HepG2 (cell line): ENCODE measurements around the gene CMPK1. TPM values are rescaled to one million over a fixed set of nuclear protein-coding genes. Genes with fewer than 3 reads are reported as not detected.

ENCODE experiments used
- ATM ChIP-seq: fragments of 450-650 bp; IDR thresholded peaks from 2 replicates; pipeline ENCODE4 v1.7.1; 2017; ENCODE audit warnings: mild to moderate bottlenecking, borderline replicate concordance
- ERF ChIP-seq: IDR thresholded peaks from 2 replicates; pipeline ENCODE4 v1.6.1; 2018; ENCODE audit warnings: missing biosample characterization, missing genetic modification reagents
- EZH2 ChIP-seq: conservative IDR thresholded peaks from 2 replicates; pipeline ENCODE4 v1.6.1; 2012; ENCODE audit warnings: mild to moderate bottlenecking, low read depth, low read length, moderate library complexity
- GLMP ChIP-seq: sonication (generic); formaldehyde crosslinking; IDR thresholded peaks from 2 replicates; pipeline ENCODE4 v1.9.0; 2021; ENCODE audit warnings: missing genetic modification reagents, mild to moderate bottlenecking, borderline replicate concordance
- HDAC2 ChIP-seq: sonication (generic); formaldehyde crosslinking; IDR thresholded peaks from 2 replicates; pipeline ENCODE4 v1.4.0; 2020; ENCODE audit warnings: missing genetic modification reagents
- HOXA7 ChIP-seq: sonication (generic); formaldehyde crosslinking; IDR thresholded peaks from 2 replicates; pipeline ENCODE4 v1.8.1; 2022; ENCODE audit warnings: mild to moderate bottlenecking, missing genetic modification reagents, moderate library complexity
- KAT2B ChIP-seq: fragments of 150-350 bp; IDR thresholded peaks from 2 replicates; pipeline ENCODE4 v1.6.1; 2014; ENCODE audit warnings: low read depth, low read length, borderline replicate concordance
- KAT7 ChIP-seq: IDR thresholded peaks from 2 replicates; pipeline ENCODE4 v1.6.1; 2018; ENCODE audit warnings: borderline replicate concordance, missing compliant biosample characterization
- MIER2 ChIP-seq: IDR thresholded peaks from 2 replicates; pipeline ENCODE4 v1.6.1; 2016; ENCODE audit warnings: missing biosample characterization, missing genetic modification reagents
- MLLT10 ChIP-seq: sonication (generic); formaldehyde crosslinking; IDR thresholded peaks from 2 replicates; pipeline ENCODE4 v1.4.0; 2020; ENCODE audit warnings: missing genetic modification reagents
- NAIF1 ChIP-seq: sonication (generic); formaldehyde crosslinking; IDR thresholded peaks from 2 replicates; pipeline ENCODE4 v1.5.0; 2020; ENCODE audit warnings: mild to moderate bottlenecking, missing genetic modification reagents, borderline replicate concordance
- PAF1 ChIP-seq: IDR thresholded peaks from 2 replicates; pipeline ENCODE4 v1.6.1; 2016; ENCODE audit warnings: missing genetic modification reagents, missing compliant biosample characterization
- RARA ChIP-seq: IDR thresholded peaks from 2 replicates; pipeline ENCODE4 v1.6.1; 2016; ENCODE audit warnings: missing genetic modification reagents, missing compliant biosample characterization
- SALL1 ChIP-seq: sonication (generic); formaldehyde crosslinking; IDR thresholded peaks from 2 replicates; pipeline ENCODE4 v1.8.0; 2022; ENCODE audit warnings: mild to moderate bottlenecking, missing genetic modification reagents
- TCF7 ChIP-seq: sonication (generic); IDR thresholded peaks from 2 replicates; pipeline ENCODE4 v1.6.1; 2016; ENCODE audit warnings: antibody characterized with exemption, low read depth
- TGIF2 ChIP-seq: IDR thresholded peaks from 2 replicates; pipeline ENCODE4 v1.6.1; 2016; ENCODE audit warnings: control low read depth, missing compliant biosample characterization
- THYN1 ChIP-seq: sonication (generic); formaldehyde crosslinking; IDR thresholded peaks from 2 replicates; pipeline ENCODE4 v1.8.1; 2023; ENCODE audit warnings: low read depth, mild to moderate bottlenecking, moderate library complexity, missing genetic modification reagents, borderline replicate concordance
- ZIK1 ChIP-seq: sonication (generic); formaldehyde crosslinking; IDR thresholded peaks from 2 replicates; pipeline ENCODE4 v1.5.0; 2020; ENCODE audit warnings: mild to moderate bottlenecking, low read depth, missing genetic modification reagents, borderline replicate concordance
- ZKSCAN5 ChIP-seq: sonication (generic); formaldehyde crosslinking; IDR thresholded peaks from 2 replicates; pipeline ENCODE4 v1.5.1; 2020; ENCODE audit warnings: mild to moderate bottlenecking, missing genetic modification reagents
- ZNF138 ChIP-seq: sonication (generic); formaldehyde crosslinking; IDR thresholded peaks from 2 replicates; pipeline ENCODE4 v1.5.0; 2020; ENCODE audit warnings: mild to moderate bottlenecking, low read depth, missing genetic modification reagents
- ZNF143 ChIP-seq: sonication (generic); formaldehyde crosslinking; IDR thresholded peaks from 2 replicates; pipeline ENCODE4 v1.4.0; 2020; ENCODE audit warnings: missing genetic modification reagents
- ZNF354B ChIP-seq: sonication (generic); formaldehyde crosslinking; IDR thresholded peaks from 2 replicates; pipeline ENCODE4 v1.8.0; 2022; ENCODE audit warnings: mild to moderate bottlenecking, missing genetic modification reagents
- polyA plus RNA-seq, 8 experiments: library from polyadenylated mRNA; depleted of rRNA in 3 of 8; stranded (reverse) in 7 of 8; unstranded in 1 of 8; fragments of >200 nt; fragmentation: Illumina TruSeq in 4 of 8; extraction: Trizol in 4 of 8; gene quantifications; 2 replicates each; pipeline versions ENCODE4 v1.2.1 to v1.2.3, GENCODE V29; 2011 to 2016; ENCODE audit warnings: low read depth in 4 of 8, missing spikeins in 1 of 8, mixed read lengths in 1 of 8; ENCODE audit not compliant: insufficient read depth in 1 of 8
- total RNA-seq, 5 experiments: library from RNA; depleted of rRNA; stranded (reverse); fragments of >200 nt; fragmentation: Illumina TruSeq; extraction: Trizol; gene quantifications; 2 replicates each; pipeline ENCODE4 v1.2.3, GENCODE V29; 2016; ENCODE audit warnings: low read depth in 1 of 5
- TF ChIP-seq, protein P1 (sequence below): sonication (generic); formaldehyde crosslinking; IDR thresholded peaks from 2 replicates; pipeline ENCODE4 v1.4.0; 2020; ENCODE audit warnings: missing genetic modification reagents, borderline replicate concordance
- TF ChIP-seq, protein P2 (sequence below): fragments of 450-650 bp; IDR thresholded peaks from 2 replicates; pipeline ENCODE4 v1.6.1; 2017; ENCODE audit warnings: mild to moderate bottlenecking

The CMPK1 gene
- total and polyA plus RNA-seq, 2 of the 13 experiments (the other 11 are each of a cell fraction or from before 2014, with no cell fraction given): 38.3 to 92.0 TPM

DNA sequence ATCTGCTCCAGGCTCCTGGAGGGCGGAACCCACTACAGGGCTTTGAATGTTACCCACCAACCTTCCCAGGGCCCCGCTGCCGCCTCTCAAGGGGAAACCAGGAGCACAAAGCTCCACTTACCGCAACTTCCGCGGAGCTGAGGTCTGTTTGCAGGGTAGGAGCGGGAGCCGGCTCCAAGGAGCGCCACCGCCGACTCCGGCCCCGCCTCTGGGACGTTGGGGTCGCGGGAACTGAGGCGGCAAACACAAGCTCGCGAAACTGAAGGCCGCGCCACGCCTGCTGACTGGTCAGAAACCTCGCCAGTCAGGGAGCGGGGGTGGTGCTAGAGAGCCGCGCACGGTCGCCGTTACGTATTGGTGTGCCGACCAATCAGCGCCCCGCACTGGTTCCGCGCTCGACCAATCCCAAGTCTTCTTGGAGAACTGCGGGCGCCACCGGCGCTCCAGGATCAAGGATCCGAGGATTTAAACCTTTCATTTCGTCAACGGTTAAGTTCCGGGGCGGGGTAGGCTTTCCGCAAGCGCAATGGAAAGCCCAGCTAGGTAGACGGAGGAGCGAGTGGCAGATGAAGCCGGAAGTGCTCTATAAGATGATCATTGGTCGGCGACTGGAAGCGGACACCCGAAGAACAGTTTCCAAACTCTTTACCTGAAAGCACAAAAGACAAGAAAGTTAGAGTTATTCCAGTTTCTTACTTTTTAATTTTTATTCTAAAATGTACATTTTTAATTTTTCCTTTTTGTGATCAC is 19.5 kb upstream of the CMPK1 start, which contains the start of gene STIL (continued):
- TF ChIP-seq, protein P1, sequence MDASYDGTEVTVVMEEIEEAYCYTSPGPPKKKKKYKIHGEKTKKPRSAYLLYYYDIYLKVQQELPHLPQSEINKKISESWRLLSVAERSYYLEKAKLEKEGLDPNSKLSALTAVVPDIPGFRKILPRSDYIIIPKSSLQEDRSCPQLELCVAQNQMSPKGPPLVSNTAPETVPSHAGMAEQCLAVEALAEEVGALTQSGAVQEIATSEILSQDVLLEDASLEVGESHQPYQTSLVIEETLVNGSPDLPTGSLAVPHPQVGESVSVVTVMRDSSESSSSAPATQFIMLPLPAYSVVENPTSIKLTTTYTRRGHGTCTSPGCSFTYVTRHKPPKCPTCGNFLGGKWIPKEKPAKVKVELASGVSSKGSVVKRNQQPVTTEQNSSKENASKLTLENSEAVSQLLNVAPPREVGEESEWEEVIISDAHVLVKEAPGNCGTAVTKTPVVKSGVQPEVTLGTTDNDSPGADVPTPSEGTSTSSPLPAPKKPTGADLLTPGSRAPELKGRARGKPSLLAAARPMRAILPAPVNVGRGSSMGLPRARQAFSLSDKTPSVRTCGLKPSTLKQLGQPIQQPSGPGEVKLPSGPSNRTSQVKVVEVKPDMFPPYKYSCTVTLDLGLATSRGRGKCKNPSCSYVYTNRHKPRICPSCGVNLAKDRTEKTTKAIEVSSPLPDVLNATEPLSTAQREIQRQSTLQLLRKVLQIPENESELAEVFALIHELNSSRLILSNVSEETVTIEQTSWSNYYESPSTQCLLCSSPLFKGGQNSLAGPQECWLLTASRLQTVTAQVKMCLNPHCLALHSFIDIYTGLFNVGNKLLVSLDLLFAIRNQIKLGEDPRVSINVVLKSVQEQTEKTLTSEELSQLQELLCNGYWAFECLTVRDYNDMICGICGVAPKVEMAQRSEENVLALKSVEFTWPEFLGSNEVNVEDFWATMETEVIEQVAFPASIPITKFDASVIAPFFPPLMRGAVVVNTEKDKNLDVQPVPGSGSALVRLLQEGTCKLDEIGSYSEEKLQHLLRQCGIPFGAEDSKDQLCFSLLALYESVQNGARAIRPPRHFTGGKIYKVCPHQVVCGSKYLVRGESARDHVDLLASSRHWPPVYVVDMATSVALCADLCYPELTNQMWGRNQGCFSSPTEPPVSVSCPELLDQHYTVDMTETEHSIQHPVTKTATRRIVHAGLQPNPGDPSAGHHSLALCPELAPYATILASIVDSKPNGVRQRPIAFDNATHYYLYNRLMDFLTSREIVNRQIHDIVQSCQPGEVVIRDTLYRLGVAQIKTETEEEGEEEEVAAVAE: peak; percentile 99
- TF ChIP-seq MLLT10 (CRISPR knock-in tag) (no peak), GLMP (CRISPR knock-in tag) (no peak), THYN1 (CRISPR knock-in tag) (no peak), ATM (no peak), HOXA7 (CRISPR knock-in tag) (0 out of 2 replicates have a peak, but pooled peaks have one; percentile 79), KAT2B (no peak), PAF1 (CRISPR knock-in tag) (no peak), TGIF2 (CRISPR knock-in tag) (peak; percentile 94), SALL1 (CRISPR knock-in tag) (peak; percentile 68), ZNF354B (no peak), NAIF1 (CRISPR knock-in tag) (peak; percentile 90; the same call in 1 of the 2 replicates), ZNF138 (CRISPR knock-in tag) (no peak), TCF7 (no peak), RARA (CRISPR knock-in tag) (no peak), KAT7 (CRISPR knock-in tag) (no peak; the same call in 1 of the 2 replicates), ERF (CRISPR knock-in tag) (peak; percentile 12; the same call in 1 of the 2 replicates), ZKSCAN5 (CRISPR knock-in tag) (no peak), ZIK1 (no peak), ZNF143 (CRISPR knock-in tag) (no peak), HDAC2 (CRISPR knock-in tag) (peak; percentile 60), EZH2 (no peak), MIER2 (no peak)
- TF ChIP-seq, protein P2, sequence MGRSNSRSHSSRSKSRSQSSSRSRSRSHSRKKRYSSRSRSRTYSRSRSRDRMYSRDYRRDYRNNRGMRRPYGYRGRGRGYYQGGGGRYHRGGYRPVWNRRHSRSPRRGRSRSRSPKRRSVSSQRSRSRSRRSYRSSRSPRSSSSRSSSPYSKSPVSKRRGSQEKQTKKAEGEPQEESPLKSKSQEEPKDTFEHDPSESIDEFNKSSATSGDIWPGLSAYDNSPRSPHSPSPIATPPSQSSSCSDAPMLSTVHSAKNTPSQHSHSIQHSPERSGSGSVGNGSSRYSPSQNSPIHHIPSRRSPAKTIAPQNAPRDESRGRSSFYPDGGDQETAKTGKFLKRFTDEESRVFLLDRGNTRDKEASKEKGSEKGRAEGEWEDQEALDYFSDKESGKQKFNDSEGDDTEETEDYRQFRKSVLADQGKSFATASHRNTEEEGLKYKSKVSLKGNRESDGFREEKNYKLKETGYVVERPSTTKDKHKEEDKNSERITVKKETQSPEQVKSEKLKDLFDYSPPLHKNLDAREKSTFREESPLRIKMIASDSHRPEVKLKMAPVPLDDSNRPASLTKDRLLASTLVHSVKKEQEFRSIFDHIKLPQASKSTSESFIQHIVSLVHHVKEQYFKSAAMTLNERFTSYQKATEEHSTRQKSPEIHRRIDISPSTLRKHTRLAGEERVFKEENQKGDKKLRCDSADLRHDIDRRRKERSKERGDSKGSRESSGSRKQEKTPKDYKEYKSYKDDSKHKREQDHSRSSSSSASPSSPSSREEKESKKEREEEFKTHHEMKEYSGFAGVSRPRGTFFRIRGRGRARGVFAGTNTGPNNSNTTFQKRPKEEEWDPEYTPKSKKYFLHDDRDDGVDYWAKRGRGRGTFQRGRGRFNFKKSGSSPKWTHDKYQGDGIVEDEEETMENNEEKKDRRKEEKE: no peak
